NAMALWA (cell line): ENCODE measurements around the gene TLNRD1.

Experiments
- DNase-seq: peaks from one replicate; pipeline ENCODE4 v3.0.0-alpha.2; 2015; ENCODE audit warnings: low spot score

The TLNRD1 gene

GRCh38 chr15:81029414-81030300 is 28.9 kb downstream of the TLNRD1 start:
- no peak for DNase-seq

GRCh38 chr15:81030301-81030750 is 29.6 kb downstream of the TLNRD1 start:
- DNase-seq = no peak

GRCh38 chr15:81031203-81031602 is 30.5 kb downstream of the TLNRD1 start:
- DNase-seq = no peak

- no peak for DNase-seq
Observed at GRCh38 chr15:81032355-81032754, 31.6 kb downstream of the TLNRD1 start.

GRCh38 chr15:81032818-81033217 is 32.1 kb downstream of the TLNRD1 start:
- no peak for DNase-seq

- DNase-seq = no peak
Observed at GRCh38 chr15:81033508-81033907, 32.8 kb downstream of the TLNRD1 start.

GRCh38 chr15:81037952-81038743 is 37.4 kb downstream of the TLNRD1 start:
- DNase-seq = no peak

- DNase-seq = no peak
Observed at GRCh38 chr15:81038975-81039607, 38.4 kb downstream of the TLNRD1 start.

GRCh38 chr15:81040757-81041156 is 40.0 kb downstream of the TLNRD1 start:
- DNase-seq = no peak

GRCh38 chr15:81043281-81043934 is 42.7 kb downstream of the TLNRD1 start:
- no peak for DNase-seq

GRCh38 chr15:81043935-81044575 is 43.3 kb downstream of the TLNRD1 start:
- no peak for DNase-seq

- DNase-seq = no peak
Observed at GRCh38 chr15:81046290-81046689, 45.6 kb downstream of the TLNRD1 start.

GRCh38 chr15:81047928-81048327 is 47.2 kb downstream of the TLNRD1 start:
- no peak for DNase-seq

GRCh38 chr15:81049835-81050234 is 49.1 kb downstream of the TLNRD1 start:
- DNase-seq = no peak

- no peak for DNase-seq
Observed at GRCh38 chr15:81050259-81050658, 49.5 kb downstream of the TLNRD1 start.

- DNase-seq = no peak
Observed at GRCh38 chr15:81050805-81051204, 50.1 kb downstream of the TLNRD1 start.

GRCh38 chr15:81052046-81052445 is 51.3 kb downstream of the TLNRD1 start:
- DNase-seq = peak; percentile 32

- DNase-seq = no peak
Observed at GRCh38 chr15:81053621-81054020, 52.9 kb downstream of the TLNRD1 start.

GRCh38 chr15:81054236-81054635 is 53.5 kb downstream of the TLNRD1 start:
- DNase-seq = no peak
